Fibroblast of skin of left quadriceps (primary cell): ENCODE results near the gene C14orf132.

Experiments used
- DNase-seq, 2 experiments: peaks; one replicate each; pipeline ENCODE4 v3.0.0-alpha.2; 2013; ENCODE audit warnings: low read depth in 2 of 2

The C14orf132 gene

DNA sequence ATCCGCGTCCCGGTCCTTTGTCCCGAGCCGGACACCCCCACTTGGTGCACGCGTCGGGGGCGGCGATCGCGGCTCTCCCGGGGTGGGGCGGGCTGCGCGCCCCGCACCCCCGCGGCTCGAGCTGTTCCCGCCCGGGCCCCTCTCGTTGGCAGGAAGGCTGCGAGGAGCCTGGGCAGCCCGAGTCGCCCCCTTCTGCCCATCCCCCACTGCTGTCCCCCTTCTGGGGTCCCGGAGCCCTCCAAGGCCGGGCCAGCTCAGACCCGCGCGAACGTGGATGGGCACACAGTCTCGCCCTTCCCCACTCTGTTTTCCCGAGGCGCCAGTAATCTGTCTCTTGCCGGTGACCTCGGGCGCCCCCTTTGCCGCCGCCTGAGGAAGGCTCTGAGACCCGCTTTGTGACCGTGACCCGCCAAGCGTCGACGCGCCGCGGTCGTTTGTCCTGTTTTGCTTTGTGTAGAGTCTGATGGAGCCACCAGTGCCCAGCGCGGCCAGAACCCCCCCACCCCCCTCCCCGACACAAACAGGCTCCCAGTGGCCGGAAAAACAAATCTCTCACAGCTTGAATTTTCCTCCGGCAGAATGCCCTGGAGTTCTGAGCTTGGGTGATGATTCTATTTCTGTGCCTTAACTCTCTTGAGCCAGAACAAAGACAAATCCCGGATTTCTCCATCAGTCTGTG is 610 bp downstream of the C14orf132 start:
- DNase-seq: no peak

DNA sequence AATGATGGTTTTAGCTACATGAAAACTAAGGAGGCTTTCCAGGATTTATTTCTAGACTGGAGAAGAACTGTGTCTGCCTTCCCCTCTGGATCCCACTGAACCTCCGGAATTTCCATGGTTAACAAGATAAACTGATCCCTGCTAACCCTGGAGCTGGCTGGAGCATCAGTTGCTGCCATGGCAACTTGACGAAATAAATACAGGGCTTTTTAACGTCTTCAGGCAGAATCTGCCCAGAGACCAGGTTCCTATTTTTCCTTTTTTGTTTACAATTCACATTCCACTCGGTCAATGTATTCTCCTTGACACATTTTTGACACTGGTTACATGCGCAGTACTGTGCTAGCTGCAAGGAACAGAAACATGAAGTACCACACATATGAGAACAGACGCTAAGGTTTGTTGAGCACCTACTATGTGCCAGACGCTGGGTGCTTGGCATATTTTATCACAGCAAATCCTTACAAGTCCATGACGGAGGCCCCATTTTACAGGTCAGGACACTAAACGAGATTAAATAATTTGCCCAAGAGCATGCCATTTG is 1.7 kb downstream of the C14orf132 start:
- no peak for DNase-seq

DNA sequence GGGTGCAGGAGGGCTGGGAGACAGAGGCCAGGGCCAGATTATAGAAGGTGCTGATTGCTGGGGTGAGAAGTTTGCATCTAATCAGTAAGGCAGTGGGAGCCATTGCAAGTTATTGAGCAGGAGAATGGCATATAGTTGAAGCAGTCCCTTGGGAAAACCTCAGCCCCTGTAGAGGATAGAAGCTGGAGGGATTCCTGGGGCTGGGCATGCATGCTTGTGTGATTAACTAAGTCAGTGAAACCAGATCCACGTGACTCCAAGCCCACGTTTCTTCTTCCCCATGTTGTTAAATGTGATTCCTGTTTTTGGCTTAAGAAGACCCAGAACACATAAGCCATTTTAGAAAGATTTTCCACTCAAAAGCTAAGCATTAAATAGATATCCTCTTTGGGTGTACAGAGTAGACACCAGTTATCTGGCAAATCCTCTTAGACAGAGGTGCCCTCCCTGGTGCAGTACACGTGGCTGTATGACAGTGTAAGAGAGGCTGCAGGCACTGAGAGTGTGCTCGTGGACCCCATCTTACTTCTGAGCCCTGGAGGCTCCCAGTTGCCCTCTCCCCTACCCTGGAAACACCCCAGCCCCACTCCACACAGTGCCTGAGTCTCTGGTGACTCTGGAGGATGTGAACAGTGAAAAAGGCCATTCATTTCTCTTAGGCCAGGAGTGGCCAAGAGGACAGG is 3.2 kb downstream of the C14orf132 start:
- peak; percentile 46 to 55 for DNase-seq

GRCh38 chr14:96046630-96047029 is 7.5 kb downstream of the C14orf132 start:
- no peak for DNase-seq

- DNase-seq: no peak
These were observed 7.9 kb downstream of the C14orf132 start for GRCh38 chr14:96047101-96047500.

GRCh38 chr14:96049932-96050331 is 10.8 kb downstream of the C14orf132 start:
- peak; percentile 20 to 24 for DNase-seq

GRCh38 chr14:96050482-96050881 is 11.3 kb downstream of the C14orf132 start:
- DNase-seq: no peak

- DNase-seq: no peak
These were observed 12.1 kb downstream of the C14orf132 start for GRCh38 chr14:96051231-96051630.

DNA sequence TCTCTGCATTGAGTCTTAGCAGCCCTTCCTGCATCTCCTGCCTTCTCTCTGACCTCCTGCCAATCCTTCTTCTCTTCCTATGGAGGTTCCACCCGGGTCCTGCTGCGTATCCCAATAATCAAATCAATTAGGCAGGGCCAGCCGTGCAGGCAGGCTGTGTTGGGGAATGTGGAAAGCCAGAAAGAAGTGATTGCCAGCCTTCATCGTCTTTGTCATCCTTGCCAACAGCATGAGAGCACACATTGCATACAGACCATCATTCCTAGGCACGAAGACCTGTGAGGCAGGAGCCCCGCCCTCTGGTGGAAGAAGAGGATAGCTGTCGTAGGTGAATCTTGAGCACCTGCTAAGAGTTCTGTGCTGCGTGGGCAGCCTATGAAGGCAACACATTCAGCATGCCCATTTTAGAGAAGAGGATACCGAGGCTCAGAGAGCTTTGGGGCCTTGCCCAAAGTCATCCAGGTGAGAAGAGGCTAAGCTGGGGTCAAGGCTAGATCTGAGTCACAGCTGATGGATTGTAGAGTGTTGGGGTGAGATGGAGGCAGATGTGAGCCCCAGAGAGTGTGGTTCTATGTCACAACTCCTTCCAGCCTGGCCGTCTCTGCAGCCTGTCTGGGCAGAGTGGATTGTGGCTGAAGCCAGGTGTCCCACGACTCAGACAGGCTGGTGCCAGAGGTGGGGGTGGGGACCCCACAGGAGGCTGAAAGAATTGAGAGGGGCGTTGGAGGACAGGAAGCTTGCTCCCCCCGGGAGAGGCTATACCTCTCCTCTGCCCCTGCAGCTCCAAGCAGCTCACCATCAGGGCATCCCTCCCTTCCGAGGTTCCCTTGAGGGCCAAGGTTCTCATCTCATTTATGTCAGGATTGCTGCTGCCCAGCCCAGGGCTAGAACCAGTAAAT is 12.7 kb downstream of the C14orf132 start:
- no peak for DNase-seq

- DNase-seq: no peak
These were observed 13.5 kb downstream of the C14orf132 start for GRCh38 chr14:96052541-96053247.

DNA sequence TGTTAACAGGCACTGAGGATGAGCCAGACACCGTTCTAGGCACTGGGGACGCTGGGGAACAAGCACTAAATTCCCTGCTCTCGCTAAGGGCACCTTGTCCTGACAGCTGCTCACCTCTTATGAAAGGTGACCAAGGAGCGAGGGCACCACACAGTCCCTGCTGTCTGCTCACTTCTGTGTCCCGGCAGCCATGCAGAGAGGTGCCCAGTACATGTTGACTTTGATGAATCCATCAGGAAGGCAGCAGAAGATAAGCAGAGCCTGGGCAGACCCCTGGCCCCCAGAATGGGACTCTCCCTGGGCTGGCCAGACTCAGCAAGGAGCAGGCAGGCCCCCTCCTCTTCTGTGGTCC is 14.1 kb downstream of the C14orf132 start:
- no peak for DNase-seq

DNA sequence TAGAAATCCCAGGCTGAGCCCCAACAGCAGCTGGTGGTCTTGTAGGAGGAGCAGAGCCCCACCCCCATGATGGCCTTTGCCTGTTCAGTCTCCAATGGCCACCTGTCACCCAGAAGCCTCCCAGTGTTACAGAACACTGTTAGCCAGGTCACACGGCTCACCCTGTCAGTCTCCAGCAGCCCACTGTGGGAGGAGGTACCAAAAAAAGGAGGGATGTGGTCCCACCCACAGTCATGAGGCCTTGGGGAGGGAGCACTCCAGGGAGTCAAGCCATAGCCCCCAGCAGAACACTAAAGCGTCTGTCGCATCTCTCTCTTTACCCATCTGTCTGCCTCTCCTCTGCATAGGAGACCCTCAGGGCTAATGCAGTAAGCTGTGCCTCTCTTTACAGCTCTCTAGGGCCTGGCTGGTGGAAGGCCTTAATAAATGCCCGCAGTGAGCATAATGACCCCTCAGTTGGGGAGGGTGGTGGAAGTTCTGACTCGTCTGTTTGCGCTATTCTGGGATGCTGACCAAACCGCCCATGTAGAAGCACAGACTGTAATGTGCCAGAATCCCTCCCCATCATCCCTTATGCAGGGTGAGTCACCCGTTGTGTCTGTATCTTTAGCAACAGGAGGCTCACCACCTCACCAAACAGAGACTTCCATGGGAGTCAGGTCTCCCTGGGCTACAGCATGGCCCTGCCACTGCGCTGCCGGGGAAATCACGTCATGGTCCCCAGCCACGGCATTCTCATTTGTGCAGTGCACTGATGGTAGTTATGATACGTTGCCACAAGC is 14.6 kb downstream of the C14orf132 start:
- peak; percentile 61 to 69 for DNase-seq

- DNase-seq: no peak
These were observed 15.5 kb downstream of the C14orf132 start for GRCh38 chr14:96054661-96055060.

DNA sequence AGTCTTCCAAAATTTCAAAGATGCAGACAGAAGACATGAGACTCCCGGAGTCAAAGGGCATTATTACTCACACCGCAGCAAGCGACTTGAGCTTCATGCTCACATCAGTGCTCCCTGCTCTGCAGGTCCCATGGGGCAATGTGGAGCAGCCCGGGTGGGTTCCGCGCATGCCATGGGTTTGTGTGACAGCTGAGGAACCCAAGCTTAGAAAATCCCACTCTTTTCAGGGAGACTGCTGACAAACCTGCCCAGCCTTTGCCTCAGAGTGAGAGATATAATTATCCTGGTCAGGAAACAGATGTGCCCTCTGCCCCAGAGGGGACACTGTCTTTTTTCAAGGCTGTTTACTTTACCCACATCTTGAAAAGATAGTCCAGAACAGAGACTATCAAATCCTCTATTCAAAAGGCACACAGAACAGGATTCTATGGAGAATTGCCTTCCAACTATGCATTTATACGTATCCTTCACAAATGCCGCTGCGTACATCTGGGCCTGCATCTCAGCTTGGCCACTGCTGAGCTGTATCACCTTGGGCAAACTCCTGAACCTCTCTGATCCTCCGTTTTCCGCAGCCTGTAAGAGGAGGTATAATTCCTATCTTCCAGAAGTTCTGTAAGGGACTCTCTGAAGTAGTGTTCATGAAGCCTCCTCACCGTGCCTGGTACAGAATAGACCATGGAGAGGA is 16.0 kb downstream of the C14orf132 start:
- DNase-seq: no peak

GRCh38 chr14:96055753-96056508 is 16.8 kb downstream of the C14orf132 start:
- no peak for DNase-seq

GRCh38 chr14:96056509-96057422 is 17.6 kb downstream of the C14orf132 start:
- DNase-seq: no peak

DNA sequence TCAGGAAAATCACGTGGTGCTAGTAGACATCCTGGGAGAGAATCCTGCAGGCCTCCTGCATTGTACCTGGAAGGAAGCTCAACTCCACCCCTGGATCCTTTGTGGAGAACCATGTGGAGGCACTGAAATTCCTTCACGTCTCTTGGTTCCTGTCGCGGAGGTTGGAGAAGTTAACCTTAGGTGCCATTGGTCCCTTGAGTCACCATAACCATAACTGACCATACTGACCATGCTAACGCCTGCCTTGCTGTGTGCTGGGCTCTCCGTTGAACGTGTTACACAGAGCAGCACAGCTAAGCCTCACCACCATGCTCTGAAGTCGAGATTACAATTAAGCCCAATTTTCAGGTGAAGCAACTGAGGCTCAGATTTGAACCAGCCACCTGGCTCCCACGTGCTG is 18.6 kb downstream of the C14orf132 start:
- no peak for DNase-seq

- no peak for DNase-seq
These were observed 19.5 kb downstream of the C14orf132 start for GRCh38 chr14:96058576-96059200.
